HAP-1 (cell line): ENCODE data around the gene FGF3.

Experiments
- DNase-seq, 2 experiments: peaks; one replicate each; pipeline ENCODE4 v3.0.0-alpha.2; 2016 to 2020; ENCODE audit warnings: low spot score in 2 of 2
- H3K27me3 ChIP-seq: fragments of 250-450 bp; sonication (Bioruptor Pico); 2 replicates; pipeline ENCODE4 v1.5.1; 2020; ENCODE audit warnings: low read depth, mild to moderate bottlenecking, moderate library complexity
- H3K36me3 ChIP-seq: fragments of 250-450 bp; sonication (Bioruptor Pico); replicated peaks from 2 replicates; pipeline ENCODE4 v1.5.1; 2020; ENCODE audit warnings: mild to moderate bottlenecking
- H3K4me1 ChIP-seq: fragments of 250-450 bp; sonication (Bioruptor Pico); 2 replicates; pipeline ENCODE4 v1.5.1; 2020; ENCODE audit warnings: mild to moderate bottlenecking
- H3K4me3 ChIP-seq: fragments of 250-450 bp; sonication (Bioruptor Pico); 2 replicates; pipeline ENCODE4 v1.5.1; 2020; ENCODE audit warnings: mild to moderate bottlenecking, moderate library complexity
- H3K9me3 ChIP-seq: fragments of 250-450 bp; sonication (Bioruptor Pico); 2 replicates; pipeline ENCODE4 v1.5.1; 2020; ENCODE audit warnings: mild to moderate bottlenecking, moderate library complexity
- in situ Hi-C: fragments of 300-500 bp; cut with MboI; formaldehyde crosslinking; loops from 3 replicates; pipeline ENCODE4 v1.14.3; 2020; ENCODE audit warnings: low sequenced_read_pairs, inconsistent platforms, mixed read lengths

The FGF3 gene

GRCh38 chr11:69825941-69826340 lies 6.7 kb upstream of the FGF3 start:
- H3K36me3 ChIP-seq, result no peaks in the 10 kb centered on the region
- H3K4me3 ChIP-seq, result no peak overlapping the region
- in situ Hi-C loops, result no loop called here
- peaks cover 10% of the 10 kb centered on the region; the same call in 1 of the 2 replicates for H3K27me3 ChIP-seq
- no peaks in the 10 kb centered on the region for H3K4me1 ChIP-seq
- H3K9me3 ChIP-seq, result no peaks in the 10 kb centered on the region
- no peak for DNase-seq

- in situ Hi-C loops, result no loop called here
- no peak for DNase-seq
- H3K4me3 ChIP-seq, result no peak overlapping the region
- no peaks in the 10 kb centered on the region for H3K36me3 ChIP-seq
- H3K9me3 ChIP-seq, result no peaks in the 10 kb centered on the region
- no peaks in the 10 kb centered on the region for H3K4me1 ChIP-seq
- peaks cover 17% of the 10 kb centered on the region for H3K27me3 ChIP-seq
Observed at GRCh38 chr11:69825037-69825834, 6.0 kb upstream of the FGF3 start.

GRCh38 chr11:69823641-69824265 lies 4.5 kb upstream of the FGF3 start:
- H3K9me3 ChIP-seq, result no peaks in the 10 kb centered on the region
- no peaks in the 10 kb centered on the region for H3K36me3 ChIP-seq
- no peaks in the 10 kb centered on the region for H3K4me1 ChIP-seq
- peaks cover 26% of the 10 kb centered on the region for H3K27me3 ChIP-seq
- in situ Hi-C loops, result no loop called here
- no peak overlapping the region for H3K4me3 ChIP-seq
- DNase-seq, result no peak

GRCh38 chr11:69822676-69823494 lies 3.7 kb upstream of the FGF3 start:
- DNase-seq, result no peak
- Histone ChIP-seq H3K4me3 (no peak overlapping the region), H3K9me3 (no peaks in the 10 kb centered on the region), H3K27me3 (peaks cover 32% of the 10 kb centered on the region), H3K36me3 (no peaks in the 10 kb centered on the region), H3K4me1 (no peaks in the 10 kb centered on the region)
- in situ Hi-C loops, result no loop called here

GRCh38 chr11:69821511-69822040 lies 2.4 kb upstream of the FGF3 start:
- Histone ChIP-seq H3K36me3 (no peaks in the 10 kb centered on the region), H3K9me3 (no peaks in the 10 kb centered on the region), H3K27me3 (peaks cover 45% of the 10 kb centered on the region), H3K4me3 (no peak overlapping the region), H3K4me1 (no peaks in the 10 kb centered on the region)
- DNase-seq, result no peak
- in situ Hi-C loops, result no loop called here

GRCh38 chr11:69820441-69820840 lies 1.2 kb upstream of the FGF3 start:
- Histone ChIP-seq H3K4me3 (no peak overlapping the region), H3K9me3 (no peaks in the 10 kb centered on the region), H3K27me3 (peaks cover 53% of the 10 kb centered on the region), H3K4me1 (no peaks in the 10 kb centered on the region), H3K36me3 (no peaks in the 10 kb centered on the region)
- no peak for DNase-seq
- in situ Hi-C loops, result no loop called here

GRCh38 chr11:69819541-69820070 lies 390 bp upstream of the FGF3 start:
- Histone ChIP-seq H3K4me3 (no peak overlapping the region), H3K9me3 (no peaks in the 10 kb centered on the region), H3K27me3 (peaks cover 53% of the 10 kb centered on the region), H3K4me1 (no peaks in the 10 kb centered on the region), H3K36me3 (no peaks in the 10 kb centered on the region)
- in situ Hi-C loops, result no loop called here
- DNase-seq, result no peak

GRCh38 chr11:69818231-69818602 lies 999 bp downstream of the FGF3 start:
- H3K9me3 ChIP-seq, result no peaks in the 10 kb centered on the region
- in situ Hi-C loops, result no loop called here
- no peak for DNase-seq
- H3K36me3 ChIP-seq, result no peaks in the 10 kb centered on the region
- peaks cover 53% of the 10 kb centered on the region for H3K27me3 ChIP-seq
- H3K4me1 ChIP-seq, result no peaks in the 10 kb centered on the region
- H3K4me3 ChIP-seq, result no peak overlapping the region

- no peak for DNase-seq
- Histone ChIP-seq H3K4me1 (no peaks in the 10 kb centered on the region), H3K4me3 (no peak overlapping the region), H3K36me3 (no peaks in the 10 kb centered on the region), H3K9me3 (no peaks in the 10 kb centered on the region), H3K27me3 (peaks cover 53% of the 10 kb centered on the region)
- in situ Hi-C loops, result no loop called here
Observed at GRCh38 chr11:69817265-69818230, 1.7 kb downstream of the FGF3 start.

GRCh38 chr11:69816671-69817070 lies 2.5 kb downstream of the FGF3 start:
- no peak overlapping the region for H3K4me3 ChIP-seq
- no peak for DNase-seq
- no peaks in the 10 kb centered on the region for H3K4me1 ChIP-seq
- in situ Hi-C loops, result no loop called here
- no peaks in the 10 kb centered on the region for H3K9me3 ChIP-seq
- H3K27me3 ChIP-seq, result peaks cover 45% of the 10 kb centered on the region
- no peaks in the 10 kb centered on the region for H3K36me3 ChIP-seq

- Histone ChIP-seq H3K4me1 (no peaks in the 10 kb centered on the region), H3K4me3 (no peak overlapping the region), H3K27me3 (peaks cover 43% of the 10 kb centered on the region), H3K36me3 (no peaks in the 10 kb centered on the region), H3K9me3 (no peaks in the 10 kb centered on the region)
- no peak for DNase-seq
- in situ Hi-C loops, result no loop called here
Observed at GRCh38 chr11:69815973-69816372, 3.2 kb downstream of the FGF3 start.

GRCh38 chr11:69814902-69815301 lies 4.3 kb downstream of the FGF3 start:
- H3K4me3 ChIP-seq, result no peak overlapping the region
- H3K27me3 ChIP-seq, result peaks cover 33% of the 10 kb centered on the region
- in situ Hi-C loops, result no loop called here
- H3K36me3 ChIP-seq, result no peaks in the 10 kb centered on the region
- no peak for DNase-seq
- H3K4me1 ChIP-seq, result no peaks in the 10 kb centered on the region
- no peaks in the 10 kb centered on the region for H3K9me3 ChIP-seq

- Histone ChIP-seq H3K27me3 (peaks cover 33% of the 10 kb centered on the region), H3K4me1 (no peaks in the 10 kb centered on the region), H3K36me3 (no peaks in the 10 kb centered on the region), H3K9me3 (no peaks in the 10 kb centered on the region), H3K4me3 (no peak overlapping the region)
- no peak for DNase-seq
- in situ Hi-C loops, result no loop called here
Observed at GRCh38 chr11:69814411-69814810, 4.8 kb downstream of the FGF3 start.
